Body of pancreas (tissue), 4 donors: ENCODE data around the gene MID1.

ENCODE experiments used
- POLR2A ChIP-seq, 3 donors: fragments of 450-650 bp; IDR thresholded peaks; one replicate each; pipeline ENCODE4 v1.6.1; 2016; ENCODE audit warnings: antibody characterized with exemption in 3 of 3, mild to moderate bottlenecking in 2 of 3
- TF ChIP-seq, protein P1 (sequence below), 7 experiments: fragments of 450-650 bp in 4 of 7; fragments of 200-600 bp in 3 of 7; sonication (generic) in 3 of 7; IDR thresholded peaks; one replicate each; pipeline ENCODE4 v1.5.1; 2016 to 2019; ENCODE audit warnings: antibody characterized with exemption in 7 of 7

DNA sequence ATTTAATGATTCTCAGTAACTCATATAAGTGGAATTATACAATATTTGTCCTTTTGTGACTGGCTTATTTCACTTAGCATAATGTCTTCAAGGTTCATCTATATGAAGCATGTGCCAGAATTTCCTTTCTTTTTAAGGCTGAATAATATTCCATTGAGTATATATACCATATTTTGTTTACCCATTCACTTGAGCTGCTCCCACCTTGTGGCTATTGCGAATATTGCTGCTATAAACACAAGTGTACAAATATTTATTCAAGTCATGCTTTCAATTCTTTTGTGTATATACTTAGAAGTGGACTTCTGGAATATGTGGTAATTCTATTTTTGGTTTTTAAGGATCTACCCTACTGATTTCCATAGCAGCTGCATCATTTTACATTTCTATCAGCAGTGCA lies 219.1 kb downstream of the MID1 start:
- TF ChIP-seq, protein P1, sequence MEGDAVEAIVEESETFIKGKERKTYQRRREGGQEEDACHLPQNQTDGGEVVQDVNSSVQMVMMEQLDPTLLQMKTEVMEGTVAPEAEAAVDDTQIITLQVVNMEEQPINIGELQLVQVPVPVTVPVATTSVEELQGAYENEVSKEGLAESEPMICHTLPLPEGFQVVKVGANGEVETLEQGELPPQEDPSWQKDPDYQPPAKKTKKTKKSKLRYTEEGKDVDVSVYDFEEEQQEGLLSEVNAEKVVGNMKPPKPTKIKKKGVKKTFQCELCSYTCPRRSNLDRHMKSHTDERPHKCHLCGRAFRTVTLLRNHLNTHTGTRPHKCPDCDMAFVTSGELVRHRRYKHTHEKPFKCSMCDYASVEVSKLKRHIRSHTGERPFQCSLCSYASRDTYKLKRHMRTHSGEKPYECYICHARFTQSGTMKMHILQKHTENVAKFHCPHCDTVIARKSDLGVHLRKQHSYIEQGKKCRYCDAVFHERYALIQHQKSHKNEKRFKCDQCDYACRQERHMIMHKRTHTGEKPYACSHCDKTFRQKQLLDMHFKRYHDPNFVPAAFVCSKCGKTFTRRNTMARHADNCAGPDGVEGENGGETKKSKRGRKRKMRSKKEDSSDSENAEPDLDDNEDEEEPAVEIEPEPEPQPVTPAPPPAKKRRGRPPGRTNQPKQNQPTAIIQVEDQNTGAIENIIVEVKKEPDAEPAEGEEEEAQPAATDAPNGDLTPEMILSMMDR (IDR thresholded peaks at IDR 0.05) = no peak
- TF ChIP-seq POLR2A (IDR thresholded peaks at IDR 0.05) = no peak
